Activated T-cell treated with anti-CD3 and anti-CD28 coated beads for 48 hours (primary cell): Measurements from ENCODE around the gene HIPK1.
"Not testable (repeated sequence)": the region's sequence is repeated elsewhere in the genome, so short reads cannot be mapped to it uniquely, and the experiment has no call there.

Source experiments
- DNase-seq: peaks from one replicate; pipeline ENCODE4 v3.0.0-alpha.2; 2020; ENCODE audit warnings: low read depth

The HIPK1 gene

DNA sequence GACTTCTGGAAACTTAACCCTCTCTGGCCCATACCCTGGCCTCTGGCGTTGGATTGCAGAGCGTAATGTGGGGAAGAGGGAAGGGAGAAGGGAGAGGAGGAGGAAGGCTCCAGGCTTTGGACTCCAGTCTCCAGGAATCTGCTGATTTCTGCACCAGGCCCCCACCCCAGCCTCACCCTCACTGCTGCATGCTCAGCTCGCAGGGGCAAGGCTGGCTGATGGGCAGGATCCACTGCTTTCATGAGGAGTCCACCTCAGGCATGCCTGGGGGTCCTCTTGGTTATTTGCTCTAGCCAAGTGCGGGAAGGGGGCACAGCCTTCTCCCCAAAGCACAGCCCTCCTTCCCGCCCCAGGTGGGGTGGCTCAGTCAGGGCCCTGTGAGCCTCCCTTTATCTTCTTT lies 53.8 kb downstream of the HIPK1 start:
- DNase-seq: no peak

- DNase-seq: no peak
These were observed 54.3 kb downstream of the HIPK1 start for GRCh38 chr1:113983391-113983790.

DNA sequence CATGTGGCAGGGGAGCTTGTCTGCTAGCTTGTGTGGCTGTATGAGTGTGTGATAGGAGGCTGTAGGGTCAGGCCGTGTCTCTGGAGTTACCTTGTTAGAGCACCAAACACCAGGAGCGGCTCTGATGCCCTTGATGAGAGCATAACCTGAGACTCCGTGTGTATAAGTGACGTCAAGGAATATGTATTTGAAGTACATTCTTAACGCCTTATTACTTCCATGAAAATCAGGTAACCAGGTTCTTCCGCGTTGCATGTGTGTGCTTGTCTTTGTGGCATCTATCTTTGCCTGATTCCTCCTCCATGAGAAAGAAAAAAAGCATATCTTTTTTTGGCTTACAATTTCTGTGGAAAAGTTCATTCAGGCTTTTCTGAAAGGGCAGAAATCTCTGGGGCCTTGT lies 54.7 kb downstream of the HIPK1 start:
- no peak for DNase-seq

GRCh38 chr1:113984710-113985109 lies 55.6 kb downstream of the HIPK1 start:
- DNase-seq: no peak

GRCh38 chr1:113986802-113987201 lies 57.7 kb downstream of the HIPK1 start:
- DNase-seq: no peak

DNA sequence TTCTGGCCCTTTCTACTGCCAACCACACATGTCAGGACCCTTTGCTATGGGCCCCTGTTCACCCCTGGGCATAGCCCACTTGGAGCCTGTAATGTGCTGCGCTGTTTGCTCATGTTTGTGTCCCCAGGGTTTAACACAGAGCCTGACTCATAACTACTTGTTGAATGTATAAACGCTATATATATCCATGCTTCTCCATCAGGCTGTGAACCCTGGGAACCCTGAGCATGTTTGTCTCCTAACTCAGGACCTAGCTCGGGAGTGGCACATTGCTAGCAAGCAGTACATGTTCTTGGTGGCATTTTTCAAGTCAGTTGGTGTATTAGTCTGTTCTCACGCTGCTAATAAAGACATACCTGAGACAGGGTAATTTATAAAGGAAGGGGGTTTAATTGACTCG lies 58.1 kb downstream of the HIPK1 start:
- DNase-seq: no peak

GRCh38 chr1:113990530-113990929 lies 61.4 kb downstream of the HIPK1 start:
- DNase-seq: no peak

- DNase-seq: no peak
These were observed 61.8 kb downstream of the HIPK1 start for GRCh38 chr1:113990961-113991360.

GRCh38 chr1:113991467-113991997 lies 62.4 kb downstream of the HIPK1 start:
- no peak for DNase-seq

GRCh38 chr1:113993072-113993471 lies 63.9 kb downstream of the HIPK1 start:
- DNase-seq: no peak

DNA sequence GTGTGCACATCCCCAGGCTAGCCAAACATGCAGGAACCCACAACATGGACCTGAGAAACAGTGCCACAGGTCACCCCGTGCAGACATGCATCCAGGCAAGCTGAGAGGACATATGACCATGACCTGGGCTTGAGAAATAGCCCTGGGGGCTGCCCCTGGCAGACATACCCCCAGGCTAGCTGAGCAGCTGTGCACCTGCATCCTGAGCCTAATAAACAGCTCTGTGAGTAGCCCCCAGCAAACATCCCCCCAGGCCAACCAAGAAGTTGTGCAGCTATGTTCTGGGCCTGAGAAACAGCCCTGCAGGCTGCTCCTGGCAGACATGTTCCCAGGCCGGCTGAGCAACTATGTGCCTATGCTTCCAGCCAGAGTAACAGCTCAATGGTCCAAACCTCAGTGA lies 64.6 kb downstream of the HIPK1 start:
- DNase-seq: no peak

GRCh38 chr1:113995382-113995781 lies 66.3 kb downstream of the HIPK1 start:
- no peak for DNase-seq

GRCh38 chr1:113998361-113998760 lies 69.2 kb downstream of the HIPK1 start:
- DNase-seq: no peak

- DNase-seq: no peak
These were observed 70.1 kb downstream of the HIPK1 start for GRCh38 chr1:113999233-113999632.

GRCh38 chr1:113999799-114000198 lies 70.7 kb downstream of the HIPK1 start:
- DNase-seq: no peak

DNA sequence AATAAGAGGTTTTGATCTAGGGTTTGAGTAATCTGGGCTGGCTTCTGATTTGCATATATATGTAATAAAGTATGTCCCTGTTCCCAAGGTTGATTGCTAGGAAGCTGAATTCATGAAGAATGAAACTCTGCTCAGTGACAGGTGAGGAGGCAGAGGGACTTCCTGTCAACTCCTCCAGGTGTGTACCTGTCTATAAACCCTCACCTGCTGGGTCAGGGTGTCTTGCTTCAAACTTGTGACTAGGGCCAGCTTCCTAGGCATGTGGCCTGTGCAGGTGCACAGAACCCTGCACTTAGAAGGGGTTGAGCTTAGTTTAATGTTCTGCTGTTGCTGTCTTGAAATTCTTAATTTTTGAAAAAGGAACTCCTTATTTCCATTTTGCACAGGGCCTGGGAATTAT lies 71.3 kb downstream of the HIPK1 start:
- DNase-seq: no peak

DNA sequence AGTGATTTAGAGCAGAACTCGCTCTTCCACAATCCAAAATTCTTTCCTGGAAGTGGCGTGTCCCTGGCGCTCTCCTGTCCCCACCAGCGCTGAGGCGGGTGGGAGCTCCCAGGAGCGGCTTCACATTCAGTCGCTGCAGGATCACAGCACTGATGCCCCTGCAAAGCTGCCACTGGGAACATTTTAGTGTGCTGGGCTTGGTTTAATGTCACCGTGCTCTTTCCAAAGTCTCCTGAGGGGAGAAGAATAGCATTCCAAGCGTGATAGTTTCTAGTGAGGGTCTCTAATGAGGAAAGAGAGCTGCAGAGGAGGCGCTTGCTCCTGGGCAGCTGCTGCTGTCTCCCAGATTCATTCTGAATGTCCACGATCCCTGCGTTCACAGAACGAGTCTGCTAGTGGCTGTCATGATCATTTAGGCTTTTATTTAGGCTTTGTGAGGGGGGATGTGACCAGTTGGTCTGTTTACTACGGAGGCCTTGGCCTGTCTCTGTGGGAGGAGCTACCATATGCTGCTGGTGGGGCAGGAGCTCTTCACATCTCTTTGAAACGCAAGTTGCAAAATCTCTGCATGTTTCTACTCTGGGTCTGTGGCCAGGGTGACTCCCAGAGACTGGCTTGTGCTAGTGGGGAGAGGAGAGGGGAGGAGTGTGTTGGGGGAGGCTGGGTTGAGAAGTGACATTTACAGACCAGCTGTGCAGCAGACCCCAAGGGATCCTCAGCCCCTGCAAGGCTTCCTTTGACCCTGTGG lies 73.5 kb downstream of the HIPK1 start:
- DNase-seq: no peak

DNA sequence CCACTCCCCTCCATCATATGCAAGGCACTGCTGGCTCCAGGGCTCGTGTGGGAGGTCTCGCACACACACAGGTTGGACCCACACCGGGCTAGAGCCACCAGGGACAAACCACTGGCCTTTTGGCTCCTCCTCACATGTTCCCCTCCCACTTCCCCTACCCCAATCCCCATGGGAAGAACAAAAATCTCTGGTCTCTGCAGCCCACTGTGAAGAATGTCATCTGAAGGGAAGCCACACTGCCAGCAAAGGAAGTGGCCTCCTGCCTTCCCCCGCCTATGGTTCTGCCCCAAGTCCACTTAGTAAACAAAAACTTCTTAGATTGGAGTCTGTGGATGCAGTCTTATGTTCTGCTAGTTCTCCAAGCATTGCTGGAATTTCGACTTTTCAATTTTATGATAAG lies 74.3 kb downstream of the HIPK1 start:
- no peak for DNase-seq

GRCh38 chr1:114006825-114007224 lies 77.7 kb downstream of the HIPK1 start:
- not testable (repeated sequence) for DNase-seq

DNA sequence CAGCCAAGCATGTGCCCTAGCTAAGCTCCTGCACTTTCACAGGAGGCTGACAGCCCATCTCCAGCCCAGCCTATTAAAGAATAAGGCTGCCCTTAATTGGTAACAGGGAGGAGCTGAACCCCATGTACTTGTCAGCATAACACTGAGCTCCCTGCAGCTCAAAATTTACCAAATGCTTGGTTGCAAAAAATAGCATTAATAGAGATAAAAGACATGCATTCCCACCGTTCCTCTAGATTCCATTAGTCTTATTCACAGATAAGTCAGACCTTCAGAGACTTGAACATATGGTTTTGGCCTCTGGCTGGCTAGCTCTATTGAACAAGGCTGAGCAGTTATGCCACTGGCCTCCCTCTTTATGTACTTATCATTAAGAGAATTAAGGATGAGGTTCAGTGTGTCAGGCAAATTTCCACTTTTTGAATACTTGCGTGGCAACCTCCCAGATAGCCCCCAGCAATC lies 79.4 kb downstream of the HIPK1 start:
- DNase-seq: no peak

DNA sequence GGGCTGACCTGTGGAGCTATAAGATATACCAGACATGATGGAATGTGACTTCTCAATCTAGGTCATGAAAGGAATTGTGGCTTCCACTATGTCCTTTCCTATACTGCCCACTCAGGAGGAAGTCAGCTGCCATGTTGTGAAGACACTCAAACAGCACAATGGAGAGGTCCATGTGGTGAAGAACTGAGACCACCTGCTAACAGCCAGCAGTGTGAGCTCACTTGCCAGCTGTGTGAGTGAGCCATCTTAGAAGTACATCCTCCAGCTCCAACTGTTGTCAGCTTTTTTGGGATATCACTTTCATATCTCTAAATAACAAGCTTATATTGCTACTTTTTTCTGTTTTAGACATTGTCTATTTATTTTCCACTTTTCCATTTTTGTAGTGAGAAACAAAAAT lies 79.9 kb downstream of the HIPK1 start:
- no peak for DNase-seq

GRCh38 chr1:114009393-114009792 lies 80.3 kb downstream of the HIPK1 start:
- DNase-seq: no peak

GRCh38 chr1:114010433-114011184 lies 81.5 kb downstream of the HIPK1 start:
- DNase-seq: no peak
